ENCODE results near the gene SBF2. TPM values are rescaled to one million over a fixed set of nuclear protein-coding genes. Genes with fewer than 3 reads are reported as not detected.

Gene SBF2
- total RNA-seq, 2 donors from 2014 or later: 15.4 to 20.4 TPM

DNA sequence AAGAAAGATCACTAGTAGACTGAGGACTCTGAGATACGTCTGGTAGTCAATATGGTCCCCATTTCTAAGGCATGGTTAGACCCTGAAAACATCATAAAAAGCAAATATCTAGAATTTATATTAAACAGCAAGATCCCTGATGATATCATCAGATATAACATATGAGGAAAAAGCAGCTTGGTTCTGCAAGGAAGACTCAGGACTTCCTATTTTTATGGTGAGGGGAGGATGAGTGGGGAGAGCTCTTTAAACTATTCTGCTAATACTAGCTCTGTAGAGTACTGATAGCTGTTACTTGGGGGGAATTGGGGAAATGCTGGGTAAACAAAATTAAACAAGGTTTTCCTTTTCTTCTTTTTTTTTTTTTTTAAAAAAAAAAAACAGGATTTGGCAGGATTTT lies 394.3 kb downstream of the SBF2 start:
- ATAC-seq: no peak
- no peaks in the 10 kb centered on the region for H3K27me3 Mint-ChIP-seq

DNA sequence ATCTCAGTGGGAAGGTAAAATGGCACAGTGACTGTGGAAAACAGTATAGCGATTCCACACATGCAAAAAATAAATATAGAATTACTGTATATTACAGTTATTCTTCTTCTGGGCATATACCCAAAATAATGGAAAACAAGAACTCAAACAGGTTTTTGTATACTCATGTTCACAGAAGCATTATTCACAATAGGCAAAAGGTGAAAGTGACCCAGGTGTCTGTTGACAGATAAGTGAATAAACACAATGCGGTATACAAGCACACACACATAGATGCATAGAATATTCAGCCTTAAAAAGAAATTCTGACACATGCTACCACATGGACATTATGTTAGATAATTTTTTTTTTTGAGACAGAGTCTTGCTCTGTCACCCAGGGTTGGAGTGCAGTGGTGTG lies 397.1 kb downstream of the SBF2 start:
- Mint-ChIP-seq H3K9me3 (no peaks in the 10 kb centered on the region), H3K4me3 (no peak overlapping the region), H3K36me3 (peaks cover 4% of the 10 kb centered on the region), H3K27ac (no peak overlapping the region), H3K27me3 (no peaks in the 10 kb centered on the region), H3K4me1 (ENCODE audit: low read depth in 2 of 2) (no peaks in the 10 kb centered on the region)
- no peak for DNase-seq (ENCODE audit: low spot score)
- ATAC-seq: no peak

More for the DNA sequence above, 394.3 kb downstream of the SBF2 start:
- H3K9me3 Mint-ChIP-seq: no peaks in the 10 kb centered on the region
- no peak overlapping the region for H3K27ac Mint-ChIP-seq
- DNase-seq (ENCODE audit: low spot score): no peak
- H3K4me3 Mint-ChIP-seq: no peak overlapping the region
- H3K36me3 Mint-ChIP-seq: peaks cover 4% of the 10 kb centered on the region
- H3K4me1 Mint-ChIP-seq (ENCODE audit: low read depth in 2 of 2): no peaks in the 10 kb centered on the region

DNA sequence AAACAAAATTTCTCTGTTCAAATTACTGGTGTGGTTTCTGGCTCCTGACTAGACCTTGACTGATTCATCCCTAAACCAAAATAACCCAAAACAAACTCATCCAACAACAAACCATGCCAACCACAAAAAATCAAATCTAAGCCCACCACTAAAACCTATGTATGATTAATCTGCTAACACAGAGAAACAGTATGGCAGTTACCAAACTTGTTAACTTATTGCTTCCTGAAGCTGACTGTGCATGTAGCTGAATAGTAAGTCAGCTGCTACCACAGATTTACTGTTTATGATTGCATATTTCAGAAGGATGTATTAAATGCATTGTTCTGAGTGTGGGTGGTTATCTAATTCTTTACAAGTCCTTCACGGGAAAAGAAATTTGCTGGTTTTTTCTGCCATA lies 399.0 kb downstream of the SBF2 start:
- no peak overlapping the region for H3K4me3 Mint-ChIP-seq
- H3K9me3 Mint-ChIP-seq: no peaks in the 10 kb centered on the region
- DNase-seq (ENCODE audit: low spot score) (no peak), ATAC-seq (peak in 1 of 2 donors; percentile 72)
- H3K27me3 Mint-ChIP-seq: no peaks in the 10 kb centered on the region
- no peak overlapping the region for H3K27ac Mint-ChIP-seq
- H3K36me3 Mint-ChIP-seq: peaks cover 4% of the 10 kb centered on the region
- H3K4me1 Mint-ChIP-seq (ENCODE audit: low read depth in 2 of 2): no peaks in the 10 kb centered on the region

DNA sequence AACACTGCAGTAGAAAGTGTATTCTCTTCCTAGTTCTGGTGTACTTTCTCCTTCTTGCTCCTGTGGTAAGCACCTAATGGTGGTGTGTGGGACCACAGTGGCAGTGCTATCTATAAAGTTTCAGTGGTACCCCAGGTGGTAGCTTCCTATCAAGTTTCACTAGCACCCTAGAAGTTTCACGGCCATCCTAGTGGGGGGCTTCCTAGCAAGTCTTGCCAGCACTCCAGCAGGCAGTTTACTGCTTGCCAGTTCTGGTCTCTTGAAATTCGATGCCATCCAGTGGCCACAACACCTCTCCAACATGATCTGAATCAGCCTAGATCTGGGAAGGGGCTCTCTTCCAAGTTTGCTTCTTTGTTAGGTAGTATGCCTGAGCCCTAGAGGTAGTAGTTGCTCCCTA lies 400.5 kb downstream of the SBF2 start:
- H3K4me1 Mint-ChIP-seq (ENCODE audit: low read depth in 2 of 2): no peaks in the 10 kb centered on the region
- H3K27ac Mint-ChIP-seq: no peak overlapping the region
- H3K27me3 Mint-ChIP-seq: no peaks in the 10 kb centered on the region
- H3K4me3 Mint-ChIP-seq: no peak overlapping the region
- ATAC-seq (no peak), DNase-seq (ENCODE audit: low spot score) (no peak)
- H3K9me3 Mint-ChIP-seq: no peaks in the 10 kb centered on the region
- H3K36me3 Mint-ChIP-seq: peaks cover 4% of the 10 kb centered on the region

DNA sequence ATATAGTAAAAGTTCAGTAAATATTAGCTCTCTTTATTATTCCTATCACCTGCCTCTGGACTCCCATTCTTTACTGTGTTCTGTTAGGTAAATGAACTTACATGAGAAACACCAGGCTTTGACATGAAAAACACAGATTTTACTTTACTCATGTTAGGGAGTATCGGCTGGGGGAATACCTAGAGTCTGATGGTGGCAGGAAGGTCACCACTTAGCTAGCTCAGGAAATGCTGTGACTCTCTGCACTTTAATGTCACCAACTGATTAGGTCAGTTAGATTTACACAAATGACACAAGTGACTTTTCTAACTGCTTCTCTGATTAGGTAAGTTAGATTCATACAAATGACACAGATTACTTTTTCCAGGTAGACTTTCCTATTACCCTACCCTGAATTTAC lies 405.1 kb downstream of the SBF2 start:
- DNase-seq (ENCODE audit: low spot score) (no peak), ATAC-seq (no peak)
- Mint-ChIP-seq H3K9me3 (no peaks in the 10 kb centered on the region), H3K27me3 (no peaks in the 10 kb centered on the region), H3K36me3 (no peaks in the 10 kb centered on the region), H3K27ac (no peak overlapping the region), H3K4me1 (ENCODE audit: low read depth in 2 of 2) (no peaks in the 10 kb centered on the region), H3K4me3 (no peak overlapping the region)

DNA sequence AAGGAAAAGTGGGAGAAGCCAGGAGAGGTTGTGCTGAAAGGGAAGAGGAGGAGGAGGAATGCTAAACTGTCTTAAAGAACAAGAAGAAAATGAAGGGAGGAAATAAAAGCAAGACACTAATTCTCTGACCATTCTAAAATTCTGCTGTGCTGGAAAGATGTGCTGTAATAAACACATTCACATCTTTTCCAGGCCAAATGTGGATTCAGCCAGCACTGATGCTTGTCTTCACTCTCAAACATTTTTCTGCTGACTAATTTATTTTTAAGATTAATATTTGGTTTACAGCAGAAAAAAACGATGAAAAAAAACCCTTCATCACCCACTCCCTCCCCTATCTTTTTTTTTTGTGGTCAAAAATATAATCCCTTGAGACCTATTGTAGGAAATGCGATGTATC lies 406.5 kb downstream of the SBF2 start:
- Mint-ChIP-seq H3K36me3 (no peaks in the 10 kb centered on the region), H3K27me3 (no peaks in the 10 kb centered on the region), H3K9me3 (no peaks in the 10 kb centered on the region), H3K27ac (no peak overlapping the region), H3K4me1 (ENCODE audit: low read depth in 2 of 2) (no peaks in the 10 kb centered on the region), H3K4me3 (no peak overlapping the region)
- DNase-seq (ENCODE audit: low spot score) (no peak), ATAC-seq (no peak)

DNA sequence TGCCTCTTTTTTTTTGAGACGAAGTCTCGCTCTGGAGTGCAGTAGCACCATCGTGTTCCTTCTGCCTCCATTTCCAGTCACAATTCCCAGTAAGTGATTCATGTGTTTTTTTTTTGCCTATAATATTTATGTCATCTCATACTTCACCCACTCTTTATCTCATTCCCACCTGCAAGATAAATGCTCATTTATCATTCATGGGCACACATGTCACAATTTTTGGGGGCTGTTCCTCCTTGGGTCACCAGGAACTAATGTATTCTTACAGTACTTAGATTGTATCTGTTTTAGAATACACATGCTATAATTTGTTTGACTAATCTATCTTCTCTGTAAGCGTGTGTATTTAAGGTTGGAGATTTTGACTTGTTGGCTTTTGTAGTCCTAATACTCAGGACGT lies 407.4 kb downstream of the SBF2 start:
- Mint-ChIP-seq H3K27ac (no peak overlapping the region), H3K4me3 (no peak overlapping the region), H3K36me3 (no peaks in the 10 kb centered on the region), H3K9me3 (no peaks in the 10 kb centered on the region), H3K27me3 (no peaks in the 10 kb centered on the region), H3K4me1 (ENCODE audit: low read depth in 2 of 2) (no peaks in the 10 kb centered on the region)
- DNase-seq (ENCODE audit: low spot score): no peak
- ATAC-seq: no peak

DNA sequence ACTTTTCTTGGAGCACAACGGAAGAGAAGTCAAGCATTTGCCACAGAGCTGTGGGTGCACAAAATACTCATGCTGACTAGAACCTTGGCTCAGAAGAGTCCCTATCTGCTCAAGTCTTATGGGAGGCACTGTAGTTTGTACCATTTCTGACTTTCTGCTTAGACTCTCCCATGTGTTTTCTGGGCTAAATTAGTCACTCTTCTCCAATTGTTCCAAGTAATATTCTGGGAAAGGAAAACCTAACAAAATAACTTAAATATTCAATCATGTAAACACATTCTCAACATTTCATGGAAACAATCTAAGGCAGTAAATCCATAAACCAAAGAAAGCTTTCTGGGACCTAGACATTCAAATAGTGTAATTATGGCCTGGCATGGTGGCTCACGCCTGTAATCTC lies 409.4 kb downstream of the SBF2 start:
- H3K9me3 Mint-ChIP-seq: no peaks in the 10 kb centered on the region
- H3K27ac Mint-ChIP-seq: no peak overlapping the region
- no peak for ATAC-seq
- no peak overlapping the region for H3K4me3 Mint-ChIP-seq
- no peaks in the 10 kb centered on the region for H3K4me1 Mint-ChIP-seq (ENCODE audit: low read depth in 2 of 2)
- no peak for DNase-seq (ENCODE audit: low spot score)
- no peaks in the 10 kb centered on the region for H3K27me3 Mint-ChIP-seq
- no peaks in the 10 kb centered on the region for H3K36me3 Mint-ChIP-seq

DNA sequence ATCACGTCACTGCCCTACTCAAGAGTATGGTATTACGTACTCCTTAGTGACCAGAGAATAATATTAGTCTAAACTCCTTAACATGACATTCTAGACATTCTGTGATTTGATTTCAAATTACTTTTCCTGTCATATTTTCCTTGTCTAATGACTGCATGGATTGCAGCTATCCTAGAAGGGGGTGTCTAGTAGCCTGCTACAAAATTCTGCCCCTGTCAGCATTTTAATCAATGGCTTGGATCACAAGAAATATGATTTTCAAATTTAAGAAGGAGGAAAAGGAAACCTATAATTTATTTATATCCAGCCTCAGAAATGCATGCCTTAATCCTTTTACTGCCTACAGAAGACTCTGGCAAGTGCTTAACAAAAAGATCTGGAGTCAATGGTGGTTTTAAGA lies 413.4 kb downstream of the SBF2 start:
- DNase-seq (ENCODE audit: low spot score) (no peak), ATAC-seq (no peak)
- Mint-ChIP-seq H3K9me3 (no peaks in the 10 kb centered on the region), H3K27me3 (no peaks in the 10 kb centered on the region), H3K4me3 (no peak overlapping the region), H3K36me3 (no peaks in the 10 kb centered on the region), H3K27ac (no peak overlapping the region), H3K4me1 (ENCODE audit: low read depth in 2 of 2) (no peaks in the 10 kb centered on the region)

DNA sequence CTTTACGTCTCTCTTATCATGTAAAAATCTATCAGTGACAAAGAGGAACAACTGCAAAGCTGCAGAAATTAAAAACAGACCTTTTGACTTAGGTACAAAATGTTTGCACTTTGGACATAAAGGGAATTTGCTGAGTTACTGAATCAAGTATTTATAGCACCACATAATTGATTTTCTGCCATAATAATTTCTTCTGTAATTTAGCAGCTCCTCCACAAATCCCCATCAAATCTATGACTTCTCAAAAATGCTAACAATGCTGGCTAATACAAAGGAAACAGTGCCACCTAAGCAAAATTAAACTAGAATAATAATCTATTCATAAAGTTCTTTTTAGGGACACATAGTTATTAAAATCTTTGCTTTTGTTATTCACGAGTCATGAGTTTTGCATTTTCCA lies 415.1 kb downstream of the SBF2 start:
- no peak for DNase-seq (ENCODE audit: low spot score)
- no peaks in the 10 kb centered on the region for H3K36me3 Mint-ChIP-seq
- no peaks in the 10 kb centered on the region for H3K9me3 Mint-ChIP-seq
- ATAC-seq: no peak
- H3K27ac Mint-ChIP-seq: no peak overlapping the region
- no peaks in the 10 kb centered on the region for H3K27me3 Mint-ChIP-seq
- H3K4me1 Mint-ChIP-seq (ENCODE audit: low read depth in 2 of 2): no peaks in the 10 kb centered on the region
- H3K4me3 Mint-ChIP-seq: no peak overlapping the region

DNA sequence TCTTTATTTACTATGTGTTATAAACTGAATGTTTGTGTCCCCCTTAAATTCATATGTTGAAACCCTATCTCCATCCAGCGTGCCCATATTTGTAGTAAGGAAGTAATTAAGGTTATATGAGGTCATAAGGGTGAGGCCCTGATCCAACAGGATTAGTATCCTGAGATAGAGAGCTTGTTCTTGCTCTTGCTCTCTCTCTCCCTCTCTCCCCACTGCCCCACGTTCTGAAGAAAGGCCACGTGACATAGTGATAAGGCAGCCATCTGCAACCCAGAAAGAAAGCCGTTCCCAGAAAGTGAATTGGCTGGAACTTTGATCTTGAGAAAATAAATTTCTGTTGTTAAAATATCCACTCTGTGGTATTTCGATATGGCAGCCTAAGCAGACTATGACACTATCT lies 417.7 kb downstream of the SBF2 start:
- no peaks in the 10 kb centered on the region for H3K36me3 Mint-ChIP-seq
- H3K27ac Mint-ChIP-seq: no peak overlapping the region
- no peak overlapping the region for H3K4me3 Mint-ChIP-seq
- H3K27me3 Mint-ChIP-seq: no peaks in the 10 kb centered on the region
- H3K4me1 Mint-ChIP-seq (ENCODE audit: low read depth in 2 of 2): no peaks in the 10 kb centered on the region
- H3K9me3 Mint-ChIP-seq: no peaks in the 10 kb centered on the region
- DNase-seq (ENCODE audit: low spot score): no peak
- no peak for ATAC-seq

DNA sequence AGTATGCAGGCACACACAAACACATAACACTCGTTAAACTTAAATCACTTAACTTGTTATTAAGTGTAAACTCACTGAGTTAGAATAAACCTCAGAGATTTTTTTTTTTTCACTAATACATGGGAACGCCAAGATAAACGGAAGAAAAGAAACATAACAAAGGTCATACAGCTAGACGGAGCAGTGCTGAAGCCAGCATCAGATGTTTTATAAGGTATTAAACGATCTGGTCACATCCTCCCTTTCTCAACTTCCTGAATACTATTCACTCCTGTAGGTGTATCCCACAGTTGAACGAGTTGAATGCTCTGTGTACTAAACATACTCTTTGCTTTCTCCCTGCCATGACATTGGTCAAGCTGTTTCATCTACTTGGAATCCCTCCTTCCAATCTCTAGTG lies 418.2 kb downstream of the SBF2 start:
- Mint-ChIP-seq H3K4me3 (no peak overlapping the region), H3K36me3 (no peaks in the 10 kb centered on the region), H3K4me1 (ENCODE audit: low read depth in 2 of 2) (no peaks in the 10 kb centered on the region), H3K27me3 (no peaks in the 10 kb centered on the region), H3K27ac (no peak overlapping the region), H3K9me3 (no peaks in the 10 kb centered on the region)
- no peak for DNase-seq (ENCODE audit: low spot score)
- ATAC-seq: no peak

DNA sequence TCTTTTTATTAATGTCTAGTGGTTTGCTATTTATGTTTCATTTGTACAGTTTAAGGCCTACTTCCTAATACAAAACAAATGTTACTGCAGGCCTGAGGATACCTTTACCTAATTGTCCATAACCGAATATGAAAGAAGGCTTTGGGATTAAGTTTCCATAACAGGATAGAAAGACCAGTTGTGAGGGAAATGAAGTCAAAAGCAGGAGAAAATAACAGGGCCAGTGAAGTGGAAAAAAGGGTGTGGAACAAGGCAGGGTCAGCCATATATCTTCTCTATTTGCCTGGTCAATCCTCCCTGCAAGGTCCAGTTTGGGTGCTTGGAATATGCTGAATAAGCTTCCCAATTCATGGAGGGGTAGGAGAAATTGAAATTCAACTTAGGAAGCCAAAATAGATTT lies 418.6 kb downstream of the SBF2 start:
- Mint-ChIP-seq H3K4me3 (no peak overlapping the region), H3K4me1 (ENCODE audit: low read depth in 2 of 2) (no peaks in the 10 kb centered on the region), H3K9me3 (no peaks in the 10 kb centered on the region), H3K27ac (no peak overlapping the region), H3K36me3 (no peaks in the 10 kb centered on the region), H3K27me3 (no peaks in the 10 kb centered on the region)
- DNase-seq (ENCODE audit: low spot score) (no peak), ATAC-seq (no peak)

DNA sequence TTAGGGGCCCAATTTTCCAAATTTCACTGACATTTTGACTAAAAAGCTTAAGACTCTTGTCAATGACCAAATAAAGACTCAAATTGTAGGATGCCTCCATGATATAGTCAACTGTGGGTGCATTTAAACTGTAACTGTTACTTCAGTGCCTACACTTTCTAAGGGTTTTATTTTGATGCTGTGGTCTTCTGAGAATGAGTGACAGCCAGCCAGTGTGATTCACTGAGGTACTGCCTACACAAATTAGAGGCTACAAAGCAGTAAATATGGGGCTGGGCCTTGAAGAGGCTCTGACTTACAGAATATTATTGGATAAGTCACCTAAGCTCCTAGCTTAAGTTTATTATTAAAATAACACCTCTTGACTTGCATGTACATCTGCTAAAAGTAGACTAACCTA lies 419.6 kb downstream of the SBF2 start:
- no peaks in the 10 kb centered on the region for H3K36me3 Mint-ChIP-seq

DNA sequence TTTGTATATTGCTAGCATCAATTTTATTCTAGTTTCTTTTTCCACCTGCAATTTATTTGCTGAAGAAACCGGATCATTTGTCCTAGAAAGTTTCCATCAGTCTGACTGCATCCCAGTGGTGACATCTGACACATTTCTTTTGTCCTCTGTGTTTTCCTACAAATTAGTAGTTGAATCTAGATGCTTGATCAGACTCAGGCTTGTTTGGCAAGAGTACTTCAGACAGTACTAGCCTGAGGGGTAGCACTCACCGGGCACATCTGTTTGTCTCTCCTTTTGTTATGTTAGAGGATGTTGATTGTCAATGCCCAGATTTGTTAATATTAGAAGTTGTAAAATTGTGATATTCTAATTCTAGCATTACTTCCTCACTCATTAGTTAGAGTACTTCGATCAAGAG lies 425.4 kb downstream of the SBF2 start:
- H3K4me1 Mint-ChIP-seq (ENCODE audit: low read depth in 2 of 2): no peaks in the 10 kb centered on the region
- H3K27ac Mint-ChIP-seq: no peak overlapping the region
- H3K4me3 Mint-ChIP-seq: no peak overlapping the region
- no peaks in the 10 kb centered on the region for H3K9me3 Mint-ChIP-seq
- DNase-seq (ENCODE audit: low spot score) (no peak), ATAC-seq (no peak)
- H3K27me3 Mint-ChIP-seq: no peaks in the 10 kb centered on the region
- H3K36me3 Mint-ChIP-seq: no peaks in the 10 kb centered on the region

More for the DNA sequence above, 419.6 kb downstream of the SBF2 start:
- H3K4me1 Mint-ChIP-seq (ENCODE audit: low read depth in 2 of 2): no peaks in the 10 kb centered on the region
- ATAC-seq (no peak), DNase-seq (ENCODE audit: low spot score) (no peak)
- no peaks in the 10 kb centered on the region for H3K27me3 Mint-ChIP-seq
- no peak overlapping the region for H3K27ac Mint-ChIP-seq
- H3K4me3 Mint-ChIP-seq: no peak overlapping the region
- no peaks in the 10 kb centered on the region for H3K9me3 Mint-ChIP-seq

All from natural killer cell treated with Interleukin-12 subunit alpha and Interleukin-12 subunit beta and Interleukin-15 and Interleukin-18, amount 100 ng/mL, for 72 hours (primary cell).